GM18511 (cell line): ENCODE measurements around the gene ZFP36L1.

Source experiments
- ATAC-seq: cut with Tn5 transposase; IDR thresholded peaks from one replicate; pipeline ENCODE4 v1.9.1; 2021; ENCODE audit warnings: mild to moderate bottlenecking, moderate library complexity; ENCODE audit not compliant: unreplicated experiment

The ZFP36L1 gene

GRCh38 chr14:68784978-68785533 lies 7.8 kb downstream of the ZFP36L1 start:
- ATAC-seq: no peak

GRCh38 chr14:68784226-68784910 lies 8.5 kb downstream of the ZFP36L1 start:
- no peak for ATAC-seq

- ATAC-seq: no peak
These were observed 9.2 kb downstream of the ZFP36L1 start for GRCh38 chr14:68783408-68784225.

- ATAC-seq: no peak
These were observed 10.5 kb downstream of the ZFP36L1 start for GRCh38 chr14:68782091-68782981.

- no peak for ATAC-seq
These were observed 11.5 kb downstream of the ZFP36L1 start for GRCh38 chr14:68781161-68782021.

- ATAC-seq: no peak
These were observed 12.3 kb downstream of the ZFP36L1 start for GRCh38 chr14:68780358-68781160.

- no peak for ATAC-seq
These were observed 13.0 kb downstream of the ZFP36L1 start for GRCh38 chr14:68779761-68780323.

- ATAC-seq: no peak
These were observed 15.2 kb downstream of the ZFP36L1 start for GRCh38 chr14:68777644-68778043.

- no peak for ATAC-seq
These were observed 17.2 kb downstream of the ZFP36L1 start for GRCh38 chr14:68775614-68776126.

- no peak for ATAC-seq
These were observed 17.9 kb downstream of the ZFP36L1 start for GRCh38 chr14:68774771-68775613.

- ATAC-seq: no peak
These were observed 20.0 kb downstream of the ZFP36L1 start for GRCh38 chr14:68772761-68773381.

GRCh38 chr14:68771631-68772030 lies 21.2 kb downstream of the ZFP36L1 start:
- no peak for ATAC-seq

GRCh38 chr14:68770553-68771286 lies 22.1 kb downstream of the ZFP36L1 start:
- ATAC-seq: no peak

- no peak for ATAC-seq
These were observed 22.8 kb downstream of the ZFP36L1 start for GRCh38 chr14:68770051-68770450.

- ATAC-seq: no peak
These were observed 24.6 kb downstream of the ZFP36L1 start for GRCh38 chr14:68768316-68768715.

GRCh38 chr14:68767248-68767645 lies 25.6 kb downstream of the ZFP36L1 start:
- ATAC-seq: no peak
